ENCODE data around the gene SH3BP2.

SH3BP2 gene

GRCh38 chr4:2829933-2830451 lies 37.1 kb downstream of the SH3BP2 start:
- H3K9ac ChIP-seq (ENCODE audit: low read depth, low read length), result no peak overlapping the region
- H3K4me3 ChIP-seq (ENCODE audit: low read depth, low read length), result no peak overlapping the region
- no peaks in the 10 kb centered on the region for H3K27me3 ChIP-seq (ENCODE audit: control insufficient read depth, insufficient read depth, low read length)
- peaks cover 54% of the 10 kb centered on the region for H3K36me3 ChIP-seq (ENCODE audit: control insufficient read depth, insufficient read depth, low read length)
- H3K9me3 ChIP-seq (ENCODE audit: control insufficient read depth, insufficient read depth, low read length), result no peaks in the 10 kb centered on the region
- no peaks in the 10 kb centered on the region for H3K4me1 ChIP-seq (ENCODE audit: control insufficient read depth, insufficient read depth, low read length)

GRCh38 chr4:2830632-2831610 lies 38.0 kb downstream of the SH3BP2 start:
- Histone ChIP-seq H3K9me3 (ENCODE audit: control insufficient read depth, insufficient read depth, low read length) (no peaks in the 10 kb centered on the region), H3K27me3 (ENCODE audit: control insufficient read depth, insufficient read depth, low read length) (no peaks in the 10 kb centered on the region), H3K9ac (ENCODE audit: low read depth, low read length) (no peak overlapping the region), H3K4me1 (ENCODE audit: control insufficient read depth, insufficient read depth, low read length) (no peaks in the 10 kb centered on the region), H3K4me3 (ENCODE audit: low read depth, low read length) (no peak overlapping the region), H3K36me3 (ENCODE audit: control insufficient read depth, insufficient read depth, low read length) (peaks cover 49% of the 10 kb centered on the region)

GRCh38 chr4:2831611-2832308 lies 38.9 kb downstream of the SH3BP2 start:
- Histone ChIP-seq H3K4me3 (ENCODE audit: low read depth, low read length) (no peak overlapping the region), H3K4me1 (ENCODE audit: control insufficient read depth, insufficient read depth, low read length) (no peaks in the 10 kb centered on the region), H3K27me3 (ENCODE audit: control insufficient read depth, insufficient read depth, low read length) (no peaks in the 10 kb centered on the region), H3K36me3 (ENCODE audit: control insufficient read depth, insufficient read depth, low read length) (peaks cover 56% of the 10 kb centered on the region), H3K9me3 (ENCODE audit: control insufficient read depth, insufficient read depth, low read length) (no peaks in the 10 kb centered on the region), H3K9ac (ENCODE audit: low read depth, low read length) (no peak overlapping the region)

- no peak overlapping the region for H3K9ac ChIP-seq (ENCODE audit: low read depth, low read length)
- H3K4me1 ChIP-seq (ENCODE audit: control insufficient read depth, insufficient read depth, low read length), result no peaks in the 10 kb centered on the region
- peaks cover 53% of the 10 kb centered on the region for H3K36me3 ChIP-seq (ENCODE audit: control insufficient read depth, insufficient read depth, low read length)
- H3K9me3 ChIP-seq (ENCODE audit: control insufficient read depth, insufficient read depth, low read length), result no peaks in the 10 kb centered on the region
- H3K27me3 ChIP-seq (ENCODE audit: control insufficient read depth, insufficient read depth, low read length), result no peaks in the 10 kb centered on the region
- H3K4me3 ChIP-seq (ENCODE audit: low read depth, low read length), result no peak overlapping the region
Observed at GRCh38 chr4:2832309-2832980, 39.6 kb downstream of the SH3BP2 start.

- Histone ChIP-seq H3K27me3 (ENCODE audit: control insufficient read depth, insufficient read depth, low read length) (no peaks in the 10 kb centered on the region), H3K4me1 (ENCODE audit: control insufficient read depth, insufficient read depth, low read length) (peaks cover 1% of the 10 kb centered on the region), H3K9me3 (ENCODE audit: control insufficient read depth, insufficient read depth, low read length) (no peaks in the 10 kb centered on the region), H3K9ac (ENCODE audit: low read depth, low read length) (no peak overlapping the region), H3K36me3 (ENCODE audit: control insufficient read depth, insufficient read depth, low read length) (peaks cover 47% of the 10 kb centered on the region), H3K4me3 (ENCODE audit: low read depth, low read length) (no peak overlapping the region)
Observed at GRCh38 chr4:2832981-2833670, 40.2 kb downstream of the SH3BP2 start.

- peaks cover 44% of the 10 kb centered on the region for H3K36me3 ChIP-seq (ENCODE audit: control insufficient read depth, insufficient read depth, low read length)
Observed at GRCh38 chr4:2833671-2834000, 40.8 kb downstream of the SH3BP2 start.

GRCh38 chr4:2834001-2834921 lies 41.4 kb downstream of the SH3BP2 start:
- H3K36me3 ChIP-seq (ENCODE audit: control insufficient read depth, insufficient read depth, low read length), result peaks cover 44% of the 10 kb centered on the region
- H3K4me1 ChIP-seq (ENCODE audit: control insufficient read depth, insufficient read depth, low read length), result peaks cover 3% of the 10 kb centered on the region
- no peaks in the 10 kb centered on the region for H3K9me3 ChIP-seq (ENCODE audit: control insufficient read depth, insufficient read depth, low read length)
- no peak overlapping the region for H3K9ac ChIP-seq (ENCODE audit: low read depth, low read length)
- no peak overlapping the region for H3K4me3 ChIP-seq (ENCODE audit: low read depth, low read length)
- no peaks in the 10 kb centered on the region for H3K27me3 ChIP-seq (ENCODE audit: control insufficient read depth, insufficient read depth, low read length)

More at GRCh38 chr4:2833671-2834000, 40.8 kb downstream of the SH3BP2 start:
- Histone ChIP-seq H3K9ac (ENCODE audit: low read depth, low read length) (no peak overlapping the region), H3K4me1 (ENCODE audit: control insufficient read depth, insufficient read depth, low read length) (peaks cover 3% of the 10 kb centered on the region), H3K27me3 (ENCODE audit: control insufficient read depth, insufficient read depth, low read length) (no peaks in the 10 kb centered on the region), H3K9me3 (ENCODE audit: control insufficient read depth, insufficient read depth, low read length) (no peaks in the 10 kb centered on the region), H3K4me3 (ENCODE audit: low read depth, low read length) (no peak overlapping the region)

GRCh38 chr4:2835978-2836377 lies 43.1 kb downstream of the SH3BP2 start:
- Histone ChIP-seq H3K27me3 (ENCODE audit: control insufficient read depth, insufficient read depth, low read length) (no peaks in the 10 kb centered on the region), H3K4me3 (ENCODE audit: low read depth, low read length) (no peak overlapping the region), H3K4me1 (ENCODE audit: control insufficient read depth, insufficient read depth, low read length) (peaks cover 3% of the 10 kb centered on the region), H3K36me3 (ENCODE audit: control insufficient read depth, insufficient read depth, low read length) (peaks cover 33% of the 10 kb centered on the region), H3K9ac (ENCODE audit: low read depth, low read length) (no peak overlapping the region), H3K9me3 (ENCODE audit: control insufficient read depth, insufficient read depth, low read length) (no peaks in the 10 kb centered on the region)

GRCh38 chr4:2836391-2836859 lies 43.5 kb downstream of the SH3BP2 start:
- no peak overlapping the region for H3K9ac ChIP-seq (ENCODE audit: low read depth, low read length)
- peaks cover 3% of the 10 kb centered on the region for H3K4me1 ChIP-seq (ENCODE audit: control insufficient read depth, insufficient read depth, low read length)
- H3K27me3 ChIP-seq (ENCODE audit: control insufficient read depth, insufficient read depth, low read length), result no peaks in the 10 kb centered on the region
- no peaks in the 10 kb centered on the region for H3K9me3 ChIP-seq (ENCODE audit: control insufficient read depth, insufficient read depth, low read length)
- no peak overlapping the region for H3K4me3 ChIP-seq (ENCODE audit: low read depth, low read length)
- H3K36me3 ChIP-seq (ENCODE audit: control insufficient read depth, insufficient read depth, low read length), result peaks cover 29% of the 10 kb centered on the region

GRCh38 chr4:2837110-2837903 lies 44.4 kb downstream of the SH3BP2 start:
- Histone ChIP-seq H3K9me3 (ENCODE audit: control insufficient read depth, insufficient read depth, low read length) (no peaks in the 10 kb centered on the region), H3K9ac (ENCODE audit: low read depth, low read length) (peak overlapping the region; percentile 4), H3K4me3 (ENCODE audit: low read depth, low read length) (no peak overlapping the region), H3K27me3 (ENCODE audit: control insufficient read depth, insufficient read depth, low read length) (no peaks in the 10 kb centered on the region), H3K36me3 (ENCODE audit: control insufficient read depth, insufficient read depth, low read length) (peaks cover 20% of the 10 kb centered on the region), H3K4me1 (ENCODE audit: control insufficient read depth, insufficient read depth, low read length) (peaks cover 3% of the 10 kb centered on the region)
